SU-DHL-6 (cell line): ENCODE data around the gene SMYD2.

Source experiments
- EZH2phosphoT487 ChIP-seq: fragments of 200-600 bp; sonication (generic), shearing (Covaris generic); conservative IDR thresholded peaks from 2 replicates; pipeline ENCODE4 v1.6.1; 2018; ENCODE audit warnings: mild to moderate bottlenecking, antibody characterized with exemption, low read length, moderate library complexity, mixed read lengths
- TF ChIP-seq, protein P1 (sequence below): fragments of 200-600 bp; sonication (generic); IDR thresholded peaks from one replicate; pipeline ENCODE4 v1.5.1; 2017; ENCODE audit warnings: antibody characterized with exemption, mild to moderate bottlenecking, low read length, moderate library complexity; ENCODE audit not compliant: insufficient read depth, poor library complexity, severe bottlenecking

DNA sequence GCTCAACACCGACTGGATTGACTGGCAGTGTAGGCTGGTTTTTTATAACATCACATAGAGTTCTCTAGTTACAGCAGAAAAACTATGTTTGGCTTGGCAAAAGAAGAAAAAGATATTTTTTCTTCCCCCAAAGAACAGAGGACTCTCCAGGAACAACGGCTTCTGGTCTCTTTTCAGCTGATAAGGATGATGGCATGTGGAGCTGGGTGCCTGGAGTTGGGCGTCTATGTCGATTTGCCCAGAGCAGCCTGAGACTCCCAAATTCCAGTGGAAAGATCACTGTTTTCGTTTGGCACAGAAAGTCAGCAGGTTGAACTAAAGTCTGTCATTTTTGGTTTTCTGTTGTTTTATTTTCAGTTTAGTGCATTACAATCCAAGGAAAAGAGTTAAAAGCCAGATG is 91.1 kb downstream of the SMYD2 start:
- TF ChIP-seq, protein P1, sequence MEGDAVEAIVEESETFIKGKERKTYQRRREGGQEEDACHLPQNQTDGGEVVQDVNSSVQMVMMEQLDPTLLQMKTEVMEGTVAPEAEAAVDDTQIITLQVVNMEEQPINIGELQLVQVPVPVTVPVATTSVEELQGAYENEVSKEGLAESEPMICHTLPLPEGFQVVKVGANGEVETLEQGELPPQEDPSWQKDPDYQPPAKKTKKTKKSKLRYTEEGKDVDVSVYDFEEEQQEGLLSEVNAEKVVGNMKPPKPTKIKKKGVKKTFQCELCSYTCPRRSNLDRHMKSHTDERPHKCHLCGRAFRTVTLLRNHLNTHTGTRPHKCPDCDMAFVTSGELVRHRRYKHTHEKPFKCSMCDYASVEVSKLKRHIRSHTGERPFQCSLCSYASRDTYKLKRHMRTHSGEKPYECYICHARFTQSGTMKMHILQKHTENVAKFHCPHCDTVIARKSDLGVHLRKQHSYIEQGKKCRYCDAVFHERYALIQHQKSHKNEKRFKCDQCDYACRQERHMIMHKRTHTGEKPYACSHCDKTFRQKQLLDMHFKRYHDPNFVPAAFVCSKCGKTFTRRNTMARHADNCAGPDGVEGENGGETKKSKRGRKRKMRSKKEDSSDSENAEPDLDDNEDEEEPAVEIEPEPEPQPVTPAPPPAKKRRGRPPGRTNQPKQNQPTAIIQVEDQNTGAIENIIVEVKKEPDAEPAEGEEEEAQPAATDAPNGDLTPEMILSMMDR = no peak
- TF ChIP-seq EZH2phosphoT487 = no peak
